Fibroblast of upper back skin (primary cell): ENCODE measurements around the gene TAS2R46.
A peak's percentile ranks its signal among the peaks of the same experiment; 100 is the strongest.

Source experiments
- DNase-seq: peaks from one replicate; pipeline ENCODE4 v3.0.0-alpha.2; 2013

The TAS2R46 gene

GRCh38 chr12:11031307-11031706 is 30.8 kb downstream of the TAS2R46 start, which contains the start of gene TAS2R31:
TAS2R31 (minus strand) TSS chr12:11031407; CDS start chr12:11031335, 72 bp downstream.
- DNase-seq: no peak

GRCh38 chr12:11026118-11026517 is 36.0 kb downstream of the TAS2R46 start:
- DNase-seq: no peak

- no peak for DNase-seq
Measured at GRCh38 chr12:11023387-11023786, 38.7 kb downstream of the TAS2R46 start.

GRCh38 chr12:11022520-11022919 is 39.6 kb downstream of the TAS2R46 start, which contains the start of gene TAS2R19:
TAS2R19 (minus strand) TSS chr12:11022620; CDS start chr12:11022571, 49 bp downstream.
- DNase-seq: no peak

- DNase-seq: no peak
Measured at GRCh38 chr12:11016937-11017336, 45.2 kb downstream of the TAS2R46 start.

- no peak for DNase-seq
Measured at GRCh38 chr12:11015775-11016430, 46.2 kb downstream of the TAS2R46 start.

GRCh38 chr12:11014234-11014633 is 47.9 kb downstream of the TAS2R46 start:
- peak; percentile 9 for DNase-seq
